Forelimb muscle (tissue), 1 donor: Measurements from ENCODE around the gene LDHAL6A. TPM values are rescaled to one million over a fixed set of nuclear protein-coding genes. Genes with fewer than 3 reads are reported as not detected.

Experiments used
- DNase-seq: peaks from one replicate; pipeline ENCODE4 v3.0.0-alpha.2; 2013; ENCODE audit warnings: low read depth
- polyA plus RNA-seq: library from polyadenylated mRNA; unstranded; fragments of 120-200 nt; gene quantifications from one replicate; pipeline ENCODE4 v1.2.1, GENCODE V29; 2013; ENCODE audit not compliant: insufficient read length

LDHAL6A gene
- polyA plus RNA-seq, 1 donor: 0.14 TPM

GRCh38 chr11:18490736-18491485 is 35.3 kb downstream of the LDHAL6A start:
- DNase-seq: no peak

DNA sequence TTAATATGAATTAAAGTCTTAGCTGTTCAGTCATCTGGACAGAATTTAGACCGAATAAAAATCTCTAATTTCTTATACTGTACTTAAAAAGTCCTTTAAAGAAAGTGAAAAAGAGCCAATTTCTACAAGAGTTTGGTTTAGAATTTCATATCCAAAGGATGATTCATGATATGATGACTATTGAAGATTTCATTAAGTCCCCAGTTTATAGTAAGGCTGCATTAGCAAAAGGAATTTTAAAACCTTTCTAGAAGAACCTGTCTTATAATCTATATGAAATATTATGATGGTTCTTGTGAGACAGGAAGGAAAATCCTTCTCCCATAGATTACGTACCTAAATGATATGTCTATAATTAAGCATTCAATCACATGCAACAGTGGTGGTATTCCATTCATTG is 36.3 kb downstream of the LDHAL6A start:
- no peak for DNase-seq

DNA sequence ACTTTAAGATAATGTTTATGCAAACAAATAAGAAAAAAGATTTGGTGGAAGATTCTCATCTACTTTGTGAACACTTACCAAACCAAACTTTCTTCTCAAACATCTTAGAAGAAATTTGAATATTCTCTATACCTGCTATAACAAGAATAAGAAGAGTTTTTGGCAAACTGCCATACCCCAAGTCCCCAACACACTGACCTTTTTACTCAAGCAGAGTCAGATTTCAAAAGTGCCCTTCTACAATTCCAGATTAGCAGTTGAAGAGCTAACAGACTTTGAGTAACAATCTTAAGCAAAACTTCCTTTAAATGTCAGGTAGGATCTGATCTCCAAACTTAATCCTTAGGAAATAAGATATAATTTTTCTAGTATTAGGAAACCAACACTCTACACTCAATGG is 37.2 kb downstream of the LDHAL6A start:
- DNase-seq: no peak

DNA sequence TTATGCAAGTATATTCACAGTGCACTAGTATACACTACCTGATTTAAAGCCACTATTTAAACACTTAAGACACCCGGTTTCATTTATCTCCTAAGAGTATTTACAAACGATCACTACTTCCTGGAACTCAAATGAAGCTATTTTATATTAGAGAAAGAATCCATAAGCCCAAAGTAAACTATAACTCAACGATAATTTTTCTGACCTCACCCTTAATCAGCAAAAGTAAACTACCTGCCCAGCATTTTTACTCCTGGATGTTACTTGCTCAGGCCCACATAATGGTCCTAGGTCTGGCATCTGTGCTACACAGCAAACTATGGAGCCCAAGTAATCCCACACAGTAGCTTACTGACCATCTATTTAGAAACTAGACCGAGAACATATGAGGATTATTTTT is 37.7 kb downstream of the LDHAL6A start:
- DNase-seq: no peak

GRCh38 chr11:18495271-18495670 is 39.6 kb downstream of the LDHAL6A start:
- no peak for DNase-seq

- DNase-seq: no peak
These were observed 40.0 kb downstream of the LDHAL6A start for GRCh38 chr11:18495703-18496102.

- DNase-seq: no peak
These were observed 42.4 kb downstream of the LDHAL6A start for GRCh38 chr11:18498039-18498438.

DNA sequence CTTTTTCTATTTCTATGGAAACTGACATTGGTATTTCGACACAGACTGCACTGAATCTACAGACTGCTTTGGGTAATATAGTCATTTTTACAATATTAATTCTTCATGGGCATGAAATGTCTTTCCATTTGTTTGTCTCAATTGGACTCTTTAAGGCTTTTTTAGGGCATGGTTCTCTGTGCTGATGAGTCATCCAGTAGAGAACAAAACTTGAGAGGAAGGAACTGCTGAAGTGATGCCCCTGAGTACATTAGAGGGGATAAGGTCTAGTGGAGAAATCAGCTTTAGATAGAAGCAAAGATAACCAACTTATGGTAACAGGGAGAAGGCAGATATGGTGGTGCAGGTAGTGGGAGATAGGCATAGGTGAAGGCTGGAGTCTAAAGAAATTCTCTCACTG is 46.0 kb downstream of the LDHAL6A start:
- no peak for DNase-seq

GRCh38 chr11:18502352-18502751 is 46.7 kb downstream of the LDHAL6A start:
- DNase-seq: no peak

DNA sequence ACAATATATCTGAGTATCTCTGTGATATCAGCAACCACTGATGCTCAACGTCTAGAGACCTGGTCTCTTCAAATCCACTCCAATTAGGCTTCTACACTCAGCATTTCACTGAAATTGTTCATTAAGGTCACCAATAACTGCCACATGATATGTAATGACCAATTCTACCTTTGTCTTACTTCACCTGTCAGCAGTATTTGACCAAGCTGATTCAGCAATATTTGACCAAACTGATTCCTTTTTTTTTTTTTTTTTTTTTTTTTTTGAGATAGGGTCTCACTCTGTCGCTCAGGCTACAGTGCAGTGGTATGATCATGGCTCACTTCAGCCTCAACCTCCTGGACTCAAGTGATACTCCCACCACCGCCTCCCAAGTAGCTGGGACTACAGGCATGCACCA is 65.5 kb downstream of the LDHAL6A start:
- DNase-seq: no peak

GRCh38 chr11:18522388-18522787 is 66.7 kb downstream of the LDHAL6A start:
- no peak for DNase-seq

- DNase-seq: no peak
These were observed 67.4 kb downstream of the LDHAL6A start for GRCh38 chr11:18523084-18523483.

DNA sequence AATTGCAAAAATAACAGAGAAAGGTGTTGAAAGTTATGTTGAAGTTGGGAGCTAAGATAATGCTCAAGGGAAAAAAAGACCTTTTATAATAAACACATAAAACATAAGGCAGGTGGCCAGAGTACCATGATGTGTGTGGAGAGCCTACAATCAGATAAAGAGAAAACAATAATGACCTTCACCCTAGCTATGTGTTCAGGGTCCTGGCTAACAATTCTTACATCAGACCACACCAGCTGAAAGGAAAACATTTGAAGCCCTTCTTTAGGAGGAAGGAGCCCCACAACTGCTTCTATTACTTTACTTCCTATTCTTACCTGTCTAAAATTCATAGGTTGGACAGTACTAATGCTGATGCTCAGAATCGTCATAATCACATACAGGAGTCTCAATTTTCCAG is 68.6 kb downstream of the LDHAL6A start:
- DNase-seq: no peak

GRCh38 chr11:18526130-18526520 is 70.5 kb downstream of the LDHAL6A start:
- DNase-seq: no peak

DNA sequence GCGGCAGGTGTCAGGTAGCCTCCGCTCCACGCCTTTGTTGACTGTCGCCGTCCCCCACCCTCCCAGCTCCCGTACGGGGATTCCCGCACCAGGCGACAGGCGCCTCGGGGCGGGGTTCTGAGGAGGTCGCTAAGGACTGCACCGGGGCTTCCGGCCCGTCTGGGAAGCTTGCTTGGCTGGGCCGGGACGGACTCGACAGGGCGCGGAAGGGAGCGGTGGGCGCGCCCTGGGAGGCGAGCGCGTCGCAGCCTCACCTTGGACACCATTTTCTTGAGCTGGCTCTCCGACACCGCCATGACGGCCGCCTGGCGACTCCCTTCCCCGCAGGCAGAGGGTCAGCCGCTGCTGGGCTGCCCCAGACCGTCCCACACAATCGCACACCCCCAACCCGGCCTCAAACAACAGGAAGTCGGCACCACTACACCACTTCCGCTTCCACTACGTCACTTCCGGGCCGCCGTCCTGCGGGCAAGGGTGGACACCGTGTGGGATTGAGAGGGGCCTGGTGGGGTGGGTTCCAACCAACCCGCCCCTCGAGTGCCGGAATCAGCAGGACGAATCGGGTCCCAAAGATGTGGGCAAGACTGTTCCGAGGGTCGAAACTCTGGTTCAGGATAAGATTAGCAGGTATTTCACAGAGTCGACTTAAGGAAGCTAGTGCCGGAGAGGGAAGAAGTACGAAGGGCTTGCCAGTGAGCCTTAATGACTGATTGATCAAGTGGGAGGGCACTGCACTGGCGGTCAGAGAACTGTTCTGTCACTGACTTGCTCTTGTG is 71.1 kb downstream of the LDHAL6A start, which contains the start of gene TSG101:
TSG101 (minus strand) TSS at position 422 of the 776 bp plus-strand sequence; CDS start at position 296, 126 bp downstream.
- peak; percentile 75 for DNase-seq

DNA sequence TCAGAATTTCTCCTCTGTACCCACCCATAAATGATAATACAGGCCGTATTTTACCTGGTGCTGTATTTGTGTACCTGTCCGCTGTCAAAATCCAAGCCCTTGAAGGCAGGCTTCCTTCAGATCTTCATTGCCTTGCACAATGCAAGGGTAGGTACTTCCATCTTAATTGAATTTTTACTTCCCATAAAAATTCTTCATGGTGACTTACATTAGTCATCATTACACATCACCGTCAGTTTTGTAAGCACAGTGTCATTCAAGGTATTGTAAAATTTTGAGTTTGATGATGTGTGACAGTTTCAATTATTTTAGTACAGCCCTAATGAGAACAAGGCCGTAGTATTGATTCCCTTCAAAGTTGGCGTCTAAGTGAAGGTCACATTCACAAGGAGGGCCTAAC is 71.9 kb downstream of the LDHAL6A start:
- DNase-seq: no peak

Other genes with a start within 250 kb of the LDHAL6A start
- gene SAA4, start 219.1 kb upstream of the LDHAL6A start, polyA plus RNA-seq: not detected
- not detected for gene SAA2, start 207.2 kb upstream of the LDHAL6A start, polyA plus RNA-seq
- not detected for gene SAA1, start 189.6 kb upstream of the LDHAL6A start, polyA plus RNA-seq
- gene HPS5, start 133.7 kb upstream of the LDHAL6A start, polyA plus RNA-seq: 11.1 TPM
- gene GTF2H1, start 133.3 kb upstream of the LDHAL6A start, polyA plus RNA-seq: 35.7 TPM
- gene LDHA, start 61.3 kb upstream of the LDHAL6A start, polyA plus RNA-seq: 639 TPM
- gene LDHC, start 43.5 kb upstream of the LDHAL6A start, polyA plus RNA-seq: not detected
- gene TSG101, start 71.1 kb downstream of the LDHAL6A start, polyA plus RNA-seq: 101 TPM
- gene UEVLD, start 132.9 kb downstream of the LDHAL6A start, polyA plus RNA-seq: 14.3 TPM
- gene MISFA, start 143.9 kb downstream of the LDHAL6A start, polyA plus RNA-seq: 5.9 TPM
- gene SPTY2D1, start 178.5 kb downstream of the LDHAL6A start, polyA plus RNA-seq: 17.1 TPM
- gene TMEM86A, start 242.9 kb downstream of the LDHAL6A start, polyA plus RNA-seq: 3.8 TPM